Neuronal stem cell (in vitro differentiated cells): ENCODE results near the gene LYRM9.

ENCODE experiments used
- DNase-seq: peaks from one replicate; pipeline ENCODE4 v3.0.0-alpha.2; 2013; ENCODE audit warnings: low spot score
- H2AFZ ChIP-seq: one replicate; pipeline ENCODE4 v1.6.1; 2013; ENCODE audit warnings: mild to moderate bottlenecking, low read length, inconsistent platforms
- H2AK5ac ChIP-seq: 2 replicates; pipeline ENCODE4 v1.6.1; 2013; ENCODE audit warnings: low read depth, mild to moderate bottlenecking, inconsistent platforms, low read length, moderate library complexity, mixed read lengths
- H2BK120ac ChIP-seq: 2 replicates; pipeline ENCODE4 v1.6.1; 2013; ENCODE audit warnings: low read depth, mild to moderate bottlenecking, inconsistent platforms, low read length, moderate library complexity, mixed read lengths
- H2BK12ac ChIP-seq: one replicate; pipeline ENCODE4 v1.6.1; 2013; ENCODE audit warnings: low read length, inconsistent platforms
- H2BK15ac ChIP-seq: 2 replicates; pipeline ENCODE4 v1.6.1; 2013; ENCODE audit warnings: mild to moderate bottlenecking, low read length, inconsistent platforms, mixed read lengths
- H2BK5ac ChIP-seq: one replicate; pipeline ENCODE4 v1.6.1; 2013; ENCODE audit warnings: inconsistent platforms, mild to moderate bottlenecking, low read length, moderate library complexity
- H3K14ac ChIP-seq: one replicate; pipeline ENCODE4 v1.6.1; 2013; ENCODE audit warnings: low read length, inconsistent platforms
- H3K18ac ChIP-seq: 2 replicates; pipeline ENCODE4 v1.6.1; 2013; ENCODE audit warnings: low read length, inconsistent platforms
- H3K23ac ChIP-seq: 2 replicates; pipeline ENCODE4 v1.6.1; 2013; ENCODE audit warnings: low read depth, mild to moderate bottlenecking, mixed read lengths, low read length, inconsistent platforms; ENCODE audit not compliant: poor library complexity
- H3K27ac ChIP-seq: replicated peaks from 3 replicates; pipeline ENCODE4 v1.5.1; 2013; ENCODE audit warnings: low read length, inconsistent platforms
- H3K27me3 ChIP-seq, 3 experiments: 2 replicates each; pipeline ENCODE4 v1.6.1; 2013; ENCODE audit warnings: low read length in 3 of 3, mild to moderate bottlenecking in 2 of 3, inconsistent platforms in 1 of 3, low read depth in 1 of 3, mixed read lengths in 1 of 3, moderate library complexity in 1 of 3; ENCODE audit not compliant: control insufficient read depth in 3 of 3, insufficient read depth in 3 of 3
- H3K36me3 ChIP-seq, 2 donors: replicated peaks in 1 of 2; 2 replicates each; pipeline ENCODE4 v1.6.1; 2013; ENCODE audit warnings: low read length in 2 of 2; ENCODE audit not compliant: control insufficient read depth in 2 of 2, insufficient read depth in 2 of 2
- H3K4ac ChIP-seq: 2 replicates; pipeline ENCODE4 v1.6.1; 2013; ENCODE audit warnings: inconsistent platforms, mild to moderate bottlenecking, low read length, moderate library complexity
- H3K4me1 ChIP-seq, 2 donors: 1 replicate in 1 of 2; 2 replicates in 1 of 2; pipeline ENCODE4 v1.6.1; 2013; ENCODE audit warnings: low read length in 2 of 2, low read depth in 1 of 2; ENCODE audit not compliant: control insufficient read depth in 2 of 2, insufficient read depth in 1 of 2
- H3K4me2 ChIP-seq: one replicate; pipeline ENCODE4 v1.6.1; 2013; ENCODE audit warnings: mild to moderate bottlenecking, low read length, inconsistent platforms; ENCODE audit not compliant: insufficient read depth, poor library complexity, severe bottlenecking
- H3K4me3 ChIP-seq, 2 donors: 2 replicates each; pipeline ENCODE4 v1.5.1; 2013; ENCODE audit warnings: low read length in 2 of 2, mild to moderate bottlenecking in 2 of 2, inconsistent platforms in 1 of 2, moderate library complexity in 1 of 2
- H3K79me1 ChIP-seq: one replicate; pipeline ENCODE4 v1.6.1; 2013; ENCODE audit warnings: low read depth, mild to moderate bottlenecking, inconsistent platforms, low read length, moderate library complexity
- H3K9ac ChIP-seq: one replicate; pipeline ENCODE4 v1.6.1; 2013; ENCODE audit warnings: mild to moderate bottlenecking, low read depth, low read length, inconsistent platforms; ENCODE audit not compliant: poor library complexity
- H3K9me3 ChIP-seq, 2 donors: replicated peaks in 1 of 2; 2 replicates each; pipeline versions ENCODE3 to v1.6.1; 2013; ENCODE audit warnings: low read length in 2 of 2, mild to moderate bottlenecking in 2 of 2, inconsistent platforms in 1 of 2, low read depth in 1 of 2, mixed read lengths in 1 of 2, moderate library complexity in 1 of 2; ENCODE audit not compliant: control insufficient read depth in 2 of 2, insufficient read depth in 1 of 2
- H4K8ac ChIP-seq: one replicate; pipeline ENCODE4 v1.6.1; 2013; ENCODE audit warnings: low read depth, mild to moderate bottlenecking, inconsistent platforms, low read length, moderate library complexity
- H4K91ac ChIP-seq: one replicate; pipeline ENCODE4 v1.6.1; 2013; ENCODE audit warnings: low read length, low read depth, mild to moderate bottlenecking, inconsistent platforms; ENCODE audit not compliant: poor library complexity
- WGBS, 2 donors: extraction: QIAGEN DNeasy Blood & Tissue Kit; methylation state at CpG; one replicate each; pipeline ENCODE4 v1.1.7; 2013; ENCODE audit warnings: missing lambda C conversion rate in 2 of 2, mixed read lengths in 1 of 2; ENCODE audit not compliant: insufficient read length in 2 of 2, insufficient replicate concordance in 1 of 2; ENCODE audit errors: extremely low coverage in 2 of 2; 5-methylcytosine and 5-hydroxymethylcytosine counted together

Gene LYRM9

GRCh38 chr17:27892542-27892865 lies 661 bp downstream of the LYRM9 start:
- H3K27ac ChIP-seq, result peak overlapping the region; percentile 72
- no peaks in the 10 kb centered on the region for H3K79me1 ChIP-seq
- H3K9ac ChIP-seq, result peak overlapping the region; percentile 85
- peak overlapping the region; percentile 65 to 78 for H3K4me3 ChIP-seq
- H2AK5ac ChIP-seq, result no peak overlapping the region
- H3K9me3 ChIP-seq, result no peaks in the 10 kb centered on the region
- H4K8ac ChIP-seq, result no peak overlapping the region
- no peak overlapping the region for H2BK5ac ChIP-seq
- H3K36me3 ChIP-seq, result no peaks in the 10 kb centered on the region
- no peak overlapping the region for H3K4ac ChIP-seq
- no peak overlapping the region for H3K23ac ChIP-seq
- peak overlapping the region; percentile 61 for H3K4me2 ChIP-seq
- H2AFZ ChIP-seq, result peak overlapping the region; percentile 97
- no peak overlapping the region for H4K91ac ChIP-seq
- no peak overlapping the region for H2BK120ac ChIP-seq
- H3K4me1 ChIP-seq, result peaks cover 7 to 17% of the 10 kb centered on the region in 2 donors
- WGBS, 2 donors, result no CpG with 5 or more reads among the region's 3 CpGs
- H3K14ac ChIP-seq, result no peak overlapping the region
- H2BK15ac ChIP-seq, result peak overlapping the region; percentile 41
- H2BK12ac ChIP-seq, result no peak overlapping the region
- DNase-seq, result no peak
- peaks cover 0 to 18% (median 0%) of the 10 kb centered on the region in 3 experiments for H3K27me3 ChIP-seq
- no peak overlapping the region for H3K18ac ChIP-seq

- H4K91ac ChIP-seq, result no peak overlapping the region
- H3K9ac ChIP-seq, result no peak overlapping the region
Measured at GRCh38 chr17:27891841-27892240, 1.3 kb downstream of the LYRM9 start.

GRCh38 chr17:27889711-27890251 lies 3.4 kb downstream of the LYRM9 start:
- Histone ChIP-seq H2BK12ac (no peak overlapping the region), H2BK15ac (no peak overlapping the region), H2BK120ac (no peak overlapping the region), H3K36me3 (no peaks in the 10 kb centered on the region), H4K91ac (no peak overlapping the region), H3K4me1 (peaks cover 7 to 21% of the 10 kb centered on the region in 2 donors), H3K9ac (no peak overlapping the region), H3K27me3 (no peaks in the 10 kb centered on the region), H3K27ac (no peak overlapping the region), H3K79me1 (no peaks in the 10 kb centered on the region), H2BK5ac (no peak overlapping the region), H3K4me2 (no peak overlapping the region), H2AK5ac (no peak overlapping the region), H3K14ac (no peak overlapping the region), H3K4me3 (no peak overlapping the region), H3K9me3 (no peaks in the 10 kb centered on the region), H3K18ac (no peak overlapping the region), H2AFZ (no peak overlapping the region), H3K23ac (no peak overlapping the region), H3K4ac (no peak overlapping the region), H4K8ac (no peak overlapping the region)
- WGBS, 2 donors, result no CpG with 5 or more reads among the region's 4 CpGs
- DNase-seq, result no peak

More at GRCh38 chr17:27891841-27892240, 1.3 kb downstream of the LYRM9 start:
- H3K4me3 ChIP-seq, result no peak overlapping the region
- H3K23ac ChIP-seq, result no peak overlapping the region
- no peak overlapping the region for H2BK5ac ChIP-seq
- no peaks in the 10 kb centered on the region for H3K9me3 ChIP-seq
- no peaks in the 10 kb centered on the region for H3K79me1 ChIP-seq
- no CpG with 5 or more reads among the region's 9 CpGs for WGBS, 2 donors
- no peak overlapping the region for H2BK15ac ChIP-seq
- H3K27me3 ChIP-seq, result peaks cover 0 to 12% (median 0%) of the 10 kb centered on the region in 3 experiments
- H2BK120ac ChIP-seq, result no peak overlapping the region
- H3K36me3 ChIP-seq, result no peaks in the 10 kb centered on the region
- H3K4me2 ChIP-seq, result no peak overlapping the region
- no peak overlapping the region for H3K18ac ChIP-seq
- H3K14ac ChIP-seq, result no peak overlapping the region
- H2AFZ ChIP-seq, result no peak overlapping the region
- H2AK5ac ChIP-seq, result no peak overlapping the region
- peaks cover 7 to 19% of the 10 kb centered on the region in 2 donors for H3K4me1 ChIP-seq
- no peak overlapping the region for H3K27ac ChIP-seq
- H2BK12ac ChIP-seq, result no peak overlapping the region
- H4K8ac ChIP-seq, result no peak overlapping the region
- DNase-seq, result no peak
- H3K4ac ChIP-seq, result no peak overlapping the region

- Histone ChIP-seq H2AFZ (no peak overlapping the region), H2BK12ac (no peak overlapping the region), H3K9ac (no peak overlapping the region), H3K14ac (no peak overlapping the region), H3K36me3 (no peaks in the 10 kb centered on the region), H4K91ac (no peak overlapping the region), H3K18ac (no peak overlapping the region), H2BK120ac (no peak overlapping the region), H3K79me1 (no peaks in the 10 kb centered on the region), H3K4ac (no peak overlapping the region), H2AK5ac (no peak overlapping the region), H3K4me2 (peak overlapping the region; percentile 11), H2BK5ac (no peak overlapping the region), H3K27me3 (no peaks in the 10 kb centered on the region), H3K27ac (peak overlapping the region; percentile 55), H2BK15ac (no peak overlapping the region), H4K8ac (no peak overlapping the region), H3K23ac (no peak overlapping the region), H3K4me3 (peak overlapping the region in 1 of 2 donors; percentile 22), H3K9me3 (no peaks in the 10 kb centered on the region), H3K4me1 (peaks cover 7 to 23% of the 10 kb centered on the region in 2 donors)
- DNase-seq, result peak; percentile 64
- no CpG with 5 or more reads among the region's 7 CpGs for WGBS, 2 donors
Measured at GRCh38 chr17:27888945-27889344, 4.2 kb downstream of the LYRM9 start.
